DOHH2 (cell line): ENCODE data around the gene SETD9.

Experiments used
- EZH2phosphoT487 ChIP-seq: fragments of 200-600 bp; sonication (generic); IDR thresholded peaks from 2 replicates; pipeline ENCODE4 v1.6.1; 2017; ENCODE audit warnings: borderline replicate concordance, mild to moderate bottlenecking, antibody characterized with exemption, low read length, moderate library complexity, mixed read lengths
- TF ChIP-seq, protein P1 (sequence below): fragments of 200-600 bp; sonication (generic); IDR thresholded peaks from one replicate; pipeline ENCODE4 v1.5.1; 2014; ENCODE audit warnings: antibody characterized with exemption, mild to moderate bottlenecking, low read depth, low read length; ENCODE audit not compliant: poor library complexity, severe bottlenecking

DNA sequence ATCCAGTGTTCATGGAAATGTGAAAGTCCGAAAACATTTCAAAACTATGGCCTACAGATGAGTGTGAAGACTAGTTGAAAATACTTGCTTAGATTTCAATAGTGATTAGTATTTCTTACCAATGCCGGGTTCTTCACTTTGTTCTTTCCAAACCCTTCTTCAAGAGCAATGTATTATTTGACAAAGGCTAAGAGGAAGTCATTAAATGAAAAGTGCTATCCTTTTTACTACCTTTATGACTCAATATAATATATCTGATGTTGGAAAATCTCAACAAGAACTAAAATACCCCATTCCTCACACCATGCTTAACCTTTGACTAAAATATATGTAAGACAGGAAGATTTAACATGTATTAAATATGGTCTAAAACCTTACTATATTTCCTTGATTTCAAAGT, 49.2 kb downstream of the SETD9 start:
- TF ChIP-seq, protein P1, sequence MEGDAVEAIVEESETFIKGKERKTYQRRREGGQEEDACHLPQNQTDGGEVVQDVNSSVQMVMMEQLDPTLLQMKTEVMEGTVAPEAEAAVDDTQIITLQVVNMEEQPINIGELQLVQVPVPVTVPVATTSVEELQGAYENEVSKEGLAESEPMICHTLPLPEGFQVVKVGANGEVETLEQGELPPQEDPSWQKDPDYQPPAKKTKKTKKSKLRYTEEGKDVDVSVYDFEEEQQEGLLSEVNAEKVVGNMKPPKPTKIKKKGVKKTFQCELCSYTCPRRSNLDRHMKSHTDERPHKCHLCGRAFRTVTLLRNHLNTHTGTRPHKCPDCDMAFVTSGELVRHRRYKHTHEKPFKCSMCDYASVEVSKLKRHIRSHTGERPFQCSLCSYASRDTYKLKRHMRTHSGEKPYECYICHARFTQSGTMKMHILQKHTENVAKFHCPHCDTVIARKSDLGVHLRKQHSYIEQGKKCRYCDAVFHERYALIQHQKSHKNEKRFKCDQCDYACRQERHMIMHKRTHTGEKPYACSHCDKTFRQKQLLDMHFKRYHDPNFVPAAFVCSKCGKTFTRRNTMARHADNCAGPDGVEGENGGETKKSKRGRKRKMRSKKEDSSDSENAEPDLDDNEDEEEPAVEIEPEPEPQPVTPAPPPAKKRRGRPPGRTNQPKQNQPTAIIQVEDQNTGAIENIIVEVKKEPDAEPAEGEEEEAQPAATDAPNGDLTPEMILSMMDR = no peak
- TF ChIP-seq EZH2phosphoT487 = no peak
